Left hindlimb (tissue), 1 donor: ENCODE results near the gene ANKRD17.

ENCODE experiments used
- DNase-seq: peaks from one replicate; pipeline ENCODE4 v3.0.0-alpha.2; 2018

The ANKRD17 gene

GRCh38 chr4:73197220-73197619 is 61.4 kb downstream of the ANKRD17 start:
- no peak for DNase-seq

GRCh38 chr4:73194064-73194463 is 64.5 kb downstream of the ANKRD17 start:
- no peak for DNase-seq

- no peak for DNase-seq
Measured at GRCh38 chr4:73193659-73194058, 64.9 kb downstream of the ANKRD17 start.

GRCh38 chr4:73193155-73193554 is 65.4 kb downstream of the ANKRD17 start:
- DNase-seq, result no peak

- DNase-seq, result no peak
Measured at GRCh38 chr4:73189274-73189810, 69.3 kb downstream of the ANKRD17 start.

- no peak for DNase-seq
Measured at GRCh38 chr4:73187325-73187724, 71.3 kb downstream of the ANKRD17 start.

- no peak for DNase-seq
Measured at GRCh38 chr4:73185903-73186302, 72.7 kb downstream of the ANKRD17 start.

GRCh38 chr4:73181231-73181630 is 77.4 kb downstream of the ANKRD17 start:
- no peak for DNase-seq

- DNase-seq, result no peak
Measured at GRCh38 chr4:73178389-73178788, 80.2 kb downstream of the ANKRD17 start.

- no peak for DNase-seq
Measured at GRCh38 chr4:73172161-73172560, 86.4 kb downstream of the ANKRD17 start.

- no peak for DNase-seq
Measured at GRCh38 chr4:73170518-73171198, 87.9 kb downstream of the ANKRD17 start.

GRCh38 chr4:73166212-73166611 is 92.4 kb downstream of the ANKRD17 start:
- no peak for DNase-seq

GRCh38 chr4:73161527-73162185 is 96.9 kb downstream of the ANKRD17 start:
- no peak for DNase-seq

- DNase-seq, result no peak
Measured at GRCh38 chr4:73156394-73156793, 102.2 kb downstream of the ANKRD17 start.

- DNase-seq, result no peak
Measured at GRCh38 chr4:73152893-73153292, 105.7 kb downstream of the ANKRD17 start.

- no peak for DNase-seq
Measured at GRCh38 chr4:73142995-73143547, 115.5 kb downstream of the ANKRD17 start.

- DNase-seq, result no peak
Measured at GRCh38 chr4:73139991-73140390, 118.6 kb downstream of the ANKRD17 start.

GRCh38 chr4:73139245-73139644 is 119.4 kb downstream of the ANKRD17 start:
- no peak for DNase-seq

- DNase-seq, result no peak
Measured at GRCh38 chr4:73137121-73137520, 121.5 kb downstream of the ANKRD17 start.

- DNase-seq, result no peak
Measured at GRCh38 chr4:73133784-73134183, 124.8 kb downstream of the ANKRD17 start.

GRCh38 chr4:73131281-73131680 is 127.3 kb downstream of the ANKRD17 start:
- no peak for DNase-seq

GRCh38 chr4:73129319-73129718 is 129.3 kb downstream of the ANKRD17 start:
- no peak for DNase-seq

GRCh38 chr4:73127839-73128453 is 130.7 kb downstream of the ANKRD17 start:
- DNase-seq, result no peak

GRCh38 chr4:73109493-73109892 is 149.1 kb downstream of the ANKRD17 start:
- no peak for DNase-seq
